Measurements from ENCODE around the gene GOLGA6A. TPM values are rescaled to one million over a fixed set of nuclear protein-coding genes. Genes with fewer than 3 reads are reported as not detected.
A peak's percentile ranks its signal among the peaks of the same experiment; 100 is the strongest.

Gene GOLGA6A
- polyA plus RNA-seq, 3 donors: 0.24 to 0.51 TPM; not detected in 1

- DNase-seq (ENCODE audit: extremely low read depth in 1 of 11, low read depth in 9 of 11, low spot score in 4 of 11): peak in 9 of 11 donors; percentile 39 to 76 (median 56)
Measured at GRCh38 chr15:74040109-74040850, 42.1 kb downstream of the GOLGA6A start.

GRCh38 chr15:74039656-74040010 lies 42.7 kb downstream of the GOLGA6A start:
- no peak for DNase-seq (ENCODE audit: extremely low read depth in 1 of 11, low read depth in 9 of 11, low spot score in 4 of 11)

- no peak for DNase-seq (ENCODE audit: extremely low read depth in 1 of 11, low read depth in 9 of 11, low spot score in 4 of 11)
Measured at GRCh38 chr15:74038707-74039655, 43.4 kb downstream of the GOLGA6A start.

- DNase-seq (ENCODE audit: extremely low read depth in 1 of 11, low read depth in 9 of 11, low spot score in 4 of 11): no peak
Measured at GRCh38 chr15:74037171-74038117, 44.9 kb downstream of the GOLGA6A start.

GRCh38 chr15:74036271-74037170 lies 45.8 kb downstream of the GOLGA6A start:
- peak in 8 of 11 donors; percentile 47 to 70 (median 53) for DNase-seq (ENCODE audit: extremely low read depth in 1 of 11, low read depth in 9 of 11, low spot score in 4 of 11)

- DNase-seq (ENCODE audit: extremely low read depth in 1 of 11, low read depth in 9 of 11, low spot score in 4 of 11): no peak
Measured at GRCh38 chr15:74035121-74036017, 47.0 kb downstream of the GOLGA6A start.

GRCh38 chr15:74034206-74034755 lies 48.1 kb downstream of the GOLGA6A start:
- DNase-seq (ENCODE audit: extremely low read depth in 1 of 11, low read depth in 9 of 11, low spot score in 4 of 11): no peak

- DNase-seq (ENCODE audit: extremely low read depth in 1 of 11, low read depth in 9 of 11, low spot score in 4 of 11): no peak
Measured at GRCh38 chr15:74032606-74033561, 49.5 kb downstream of the GOLGA6A start.

GRCh38 chr15:74032046-74032445 lies 50.3 kb downstream of the GOLGA6A start:
- no peak for DNase-seq (ENCODE audit: extremely low read depth in 1 of 11, low read depth in 9 of 11, low spot score in 4 of 11)

- no peak for DNase-seq (ENCODE audit: extremely low read depth in 1 of 11, low read depth in 9 of 11, low spot score in 4 of 11)
Measured at GRCh38 chr15:74028646-74029045, 53.7 kb downstream of the GOLGA6A start.

- no peak for DNase-seq (ENCODE audit: extremely low read depth in 1 of 11, low read depth in 9 of 11, low spot score in 4 of 11)
Measured at GRCh38 chr15:74027688-74028087, 54.7 kb downstream of the GOLGA6A start.

GRCh38 chr15:74025436-74025835 lies 56.9 kb downstream of the GOLGA6A start:
- no peak for DNase-seq (ENCODE audit: extremely low read depth in 1 of 11, low read depth in 9 of 11, low spot score in 4 of 11)

- DNase-seq (ENCODE audit: extremely low read depth in 1 of 11, low read depth in 9 of 11, low spot score in 4 of 11): no peak
Measured at GRCh38 chr15:74024687-74025086, 57.7 kb downstream of the GOLGA6A start.

- no peak for DNase-seq (ENCODE audit: extremely low read depth in 1 of 11, low read depth in 9 of 11, low spot score in 4 of 11)
Measured at GRCh38 chr15:74022706-74023470, 59.5 kb downstream of the GOLGA6A start.

All from renal cortex interstitium (tissue), 11 donors.